Islet precursor cell (in vitro differentiated cells): ENCODE measurements around the gene FAAP100.
"Not testable (repeated sequence)": the region's sequence is repeated elsewhere in the genome, so short reads cannot be mapped to it uniquely, and the experiment has no call there.

Experiments used
- DNase-seq: peaks from one replicate; pipeline ENCODE4 v3.0.0-alpha.2; 2018

Gene FAAP100, protein sequence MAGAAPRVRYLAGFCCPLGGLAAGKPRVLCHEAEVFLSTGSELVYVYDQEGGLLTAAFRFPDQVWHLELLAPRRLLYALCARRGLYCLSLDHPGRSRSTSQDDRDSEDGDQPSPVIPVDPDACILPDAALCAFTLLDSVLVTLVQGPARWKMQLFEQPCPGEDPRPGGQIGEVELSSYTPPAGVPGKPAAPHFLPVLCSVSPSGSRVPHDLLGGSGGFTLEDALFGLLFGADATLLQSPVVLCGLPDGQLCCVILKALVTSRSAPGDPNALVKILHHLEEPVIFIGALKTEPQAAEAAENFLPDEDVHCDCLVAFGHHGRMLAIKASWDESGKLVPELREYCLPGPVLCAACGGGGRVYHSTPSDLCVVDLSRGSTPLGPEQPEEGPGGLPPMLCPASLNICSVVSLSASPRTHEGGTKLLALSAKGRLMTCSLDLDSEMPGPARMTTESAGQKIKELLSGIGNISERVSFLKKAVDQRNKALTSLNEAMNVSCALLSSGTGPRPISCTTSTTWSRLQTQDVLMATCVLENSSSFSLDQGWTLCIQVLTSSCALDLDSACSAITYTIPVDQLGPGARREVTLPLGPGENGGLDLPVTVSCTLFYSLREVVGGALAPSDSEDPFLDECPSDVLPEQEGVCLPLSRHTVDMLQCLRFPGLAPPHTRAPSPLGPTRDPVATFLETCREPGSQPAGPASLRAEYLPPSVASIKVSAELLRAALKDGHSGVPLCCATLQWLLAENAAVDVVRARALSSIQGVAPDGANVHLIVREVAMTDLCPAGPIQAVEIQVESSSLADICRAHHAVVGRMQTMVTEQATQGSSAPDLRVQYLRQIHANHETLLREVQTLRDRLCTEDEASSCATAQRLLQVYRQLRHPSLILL

DNA sequence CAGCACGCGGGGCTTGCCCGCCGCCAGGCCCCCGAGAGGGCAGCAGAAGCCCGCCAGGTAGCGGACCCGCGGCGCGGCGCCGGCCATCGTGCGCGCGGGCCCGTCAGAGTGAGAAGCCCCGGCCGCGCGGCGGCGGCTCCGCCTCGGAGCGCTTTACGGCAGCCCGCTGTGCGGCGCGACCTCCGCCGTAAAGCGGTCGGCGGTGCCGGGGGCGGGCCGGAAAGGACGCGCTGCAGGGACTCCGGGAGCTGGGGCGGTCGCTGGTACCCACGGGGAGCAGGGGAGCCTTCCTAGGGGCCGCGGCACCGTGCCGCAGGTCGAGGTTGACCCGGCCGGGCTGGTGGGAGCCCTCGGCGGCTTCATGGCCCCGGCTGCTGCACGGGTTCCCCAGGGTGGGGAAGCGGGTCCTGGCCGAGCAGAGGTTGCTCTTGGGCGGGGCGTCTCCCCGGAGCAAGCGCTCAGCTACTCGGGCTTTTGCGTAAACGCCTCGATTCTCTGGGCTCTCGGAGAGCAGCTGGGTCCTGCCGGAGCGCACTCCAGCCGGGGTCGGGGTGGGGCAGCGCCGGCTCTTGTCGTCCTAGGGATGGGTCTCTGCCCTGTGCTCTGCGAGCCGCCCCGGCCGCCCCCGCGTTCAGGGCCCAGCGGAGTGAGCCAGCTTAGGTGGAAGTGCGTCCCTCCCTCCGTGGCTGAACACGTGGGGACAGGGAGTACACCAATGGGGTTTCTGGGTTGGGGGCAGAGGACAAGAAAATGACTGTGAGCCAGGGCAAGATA, at the start of gene FAAP100:
Gene FAAP100, minus strand, starts transcription at position 110 of the 774 bp plus-strand sequence. Its CDS starts 23 bp downstream, at position 87.
- peak; percentile 90 for DNase-seq

DNA sequence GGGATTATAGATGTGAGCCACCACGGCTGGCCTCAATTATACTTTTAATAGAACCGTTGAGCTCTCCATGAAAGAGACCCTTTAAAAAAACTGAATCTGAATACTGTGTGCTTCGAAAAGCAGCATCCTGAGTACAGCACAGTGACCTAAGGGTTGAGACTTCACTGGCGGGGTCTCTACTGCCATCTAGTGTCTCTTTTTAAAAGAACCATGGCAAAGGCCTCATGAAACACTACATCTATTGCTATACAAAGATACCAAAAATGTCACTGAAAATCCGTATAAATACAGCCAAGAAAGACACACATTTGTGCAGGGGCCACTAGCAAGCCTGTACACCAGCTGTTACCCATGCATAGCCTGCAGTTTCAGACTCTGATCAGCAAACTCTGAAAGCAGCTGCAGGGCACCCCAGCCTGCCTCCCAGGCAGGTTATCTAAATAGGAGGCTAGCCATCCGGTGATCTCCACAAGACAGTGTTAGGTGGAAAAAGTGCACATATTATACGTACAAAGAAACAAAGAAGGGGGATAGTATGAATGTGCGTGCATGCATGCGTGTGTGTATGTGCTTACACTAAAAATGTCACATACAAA, 49.5 kb upstream of the FAAP100 start:
- DNase-seq: peak; percentile 78

DNA sequence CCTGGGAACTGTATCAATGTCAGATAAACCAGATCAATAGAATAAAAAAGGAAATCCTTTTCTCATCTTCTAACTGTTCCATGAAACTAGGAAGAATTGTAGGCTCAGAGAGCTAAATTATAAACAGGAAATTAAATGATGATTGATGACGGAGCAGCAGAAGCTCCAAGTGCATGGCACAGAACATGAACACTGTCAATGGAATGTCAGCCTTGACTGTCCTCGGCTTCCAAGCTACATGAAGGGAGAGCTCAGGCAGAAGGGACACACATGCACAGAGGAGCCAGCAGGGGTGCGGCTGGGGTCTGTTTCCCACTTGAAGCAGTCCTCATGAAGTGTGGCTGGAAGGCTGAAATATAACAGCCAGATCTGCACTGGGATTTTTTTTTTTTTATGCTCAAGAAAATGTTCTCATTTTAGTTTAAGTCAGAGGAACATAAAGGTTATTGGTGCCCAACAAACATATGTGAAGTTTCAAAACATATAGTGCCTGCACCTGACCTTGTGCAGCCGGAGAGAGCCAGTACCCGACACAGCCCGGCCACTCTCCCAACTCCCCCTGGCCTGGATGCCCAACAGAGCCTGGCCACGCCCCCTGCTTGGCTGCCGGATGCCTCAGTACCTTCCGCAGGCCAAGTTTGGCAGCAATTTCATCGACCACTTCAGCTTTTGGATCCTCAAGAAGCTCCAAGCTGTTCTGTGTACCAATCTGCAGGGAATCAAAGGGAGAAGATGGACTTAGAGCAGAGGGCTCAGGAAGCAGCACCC, 47.8 kb upstream of the FAAP100 start:
- no peak for DNase-seq

DNA sequence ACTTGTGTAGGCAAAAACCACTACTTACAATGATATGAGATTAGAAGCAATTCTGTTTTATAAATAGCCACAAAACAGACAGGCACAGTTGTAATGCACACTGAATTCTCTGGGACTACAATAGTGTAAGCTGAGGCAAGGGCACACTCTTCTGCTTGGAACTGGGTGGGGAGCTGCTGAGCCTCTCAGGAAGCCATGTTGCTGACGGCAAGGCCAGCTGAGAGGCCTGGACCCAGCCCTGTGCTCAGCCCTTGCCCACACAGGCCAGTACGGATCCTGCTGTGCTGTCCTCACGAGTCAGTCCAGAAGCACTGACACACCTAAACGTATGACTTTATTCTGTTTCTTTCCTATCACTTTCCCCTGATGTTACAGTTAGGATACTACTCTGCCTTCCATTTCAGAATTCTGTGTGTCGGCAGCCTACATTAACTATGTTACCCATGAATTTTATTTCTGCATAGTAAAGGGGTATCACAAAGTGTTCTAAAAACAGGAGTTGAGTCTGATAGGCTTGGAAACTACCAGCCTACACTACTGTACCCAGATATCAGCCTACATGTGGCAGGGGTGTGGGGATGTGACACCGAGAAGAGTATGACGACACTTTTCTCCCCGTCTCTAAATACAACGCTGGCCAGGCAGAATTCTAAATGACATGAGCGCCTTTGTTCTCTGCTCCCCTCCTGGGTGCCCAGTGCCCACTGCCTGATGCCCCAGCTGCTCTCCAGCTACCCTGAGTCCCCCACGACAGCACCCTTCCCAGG, 41.1 kb upstream of the FAAP100 start:
- no peak for DNase-seq

DNA sequence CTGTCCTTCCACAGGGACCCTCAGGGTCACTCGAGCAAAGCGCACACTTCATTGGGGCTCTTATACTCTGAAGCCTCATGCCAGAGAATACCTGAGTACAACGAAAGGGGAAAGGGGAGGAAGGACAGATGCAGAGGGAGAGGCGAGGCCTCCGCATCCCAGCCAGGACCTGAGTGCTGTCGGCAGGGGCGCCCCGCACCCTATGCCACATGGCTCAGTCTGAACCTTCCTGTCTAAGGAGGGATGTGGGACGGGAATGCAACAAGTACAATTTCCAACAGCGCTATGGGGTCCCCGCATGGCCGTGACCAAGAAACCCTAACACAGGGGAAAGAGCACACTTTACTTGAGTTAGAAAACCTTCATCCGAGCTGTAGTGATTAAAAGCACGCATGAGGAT, 39.8 kb upstream of the FAAP100 start:
- DNase-seq: no peak

DNA sequence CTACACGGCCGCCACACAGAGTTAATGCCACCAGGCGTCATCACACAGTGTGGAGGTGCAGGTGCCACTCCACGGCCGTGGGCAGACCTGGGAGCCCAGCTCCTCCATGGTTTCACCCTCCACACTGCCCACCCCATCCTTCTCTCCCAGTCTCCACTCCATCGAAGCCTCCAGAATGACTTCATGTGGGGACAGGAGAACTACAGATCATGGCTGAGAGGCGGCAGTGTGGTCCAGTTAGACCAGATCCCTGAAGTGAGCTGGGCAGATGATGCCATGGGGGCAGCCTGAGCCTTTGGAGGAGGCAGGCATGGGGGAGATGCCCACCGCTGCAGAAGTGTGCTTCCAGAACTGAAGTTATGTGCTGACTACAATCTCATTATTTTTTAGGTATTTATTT, 38.0 kb upstream of the FAAP100 start:
- DNase-seq: no peak

DNA sequence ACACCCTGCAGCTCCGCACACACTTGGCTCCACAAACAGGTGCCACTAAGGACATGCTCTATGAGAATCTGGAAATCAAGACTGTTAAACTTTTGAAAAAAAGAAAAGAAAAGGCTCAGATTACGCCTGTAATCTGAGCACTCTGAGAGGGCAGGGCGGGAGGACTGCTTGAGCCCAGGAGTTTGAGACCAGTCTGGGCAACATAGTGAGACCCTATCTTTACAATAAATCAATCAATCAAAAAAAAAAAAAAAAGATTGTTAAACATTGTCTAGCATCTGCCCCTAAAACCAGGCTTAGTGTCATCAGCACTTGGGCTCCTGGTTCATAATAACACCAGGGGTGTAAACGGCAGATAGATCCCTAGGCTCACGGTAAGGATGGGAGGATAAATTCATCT, 37.5 kb upstream of the FAAP100 start:
- no peak for DNase-seq

DNA sequence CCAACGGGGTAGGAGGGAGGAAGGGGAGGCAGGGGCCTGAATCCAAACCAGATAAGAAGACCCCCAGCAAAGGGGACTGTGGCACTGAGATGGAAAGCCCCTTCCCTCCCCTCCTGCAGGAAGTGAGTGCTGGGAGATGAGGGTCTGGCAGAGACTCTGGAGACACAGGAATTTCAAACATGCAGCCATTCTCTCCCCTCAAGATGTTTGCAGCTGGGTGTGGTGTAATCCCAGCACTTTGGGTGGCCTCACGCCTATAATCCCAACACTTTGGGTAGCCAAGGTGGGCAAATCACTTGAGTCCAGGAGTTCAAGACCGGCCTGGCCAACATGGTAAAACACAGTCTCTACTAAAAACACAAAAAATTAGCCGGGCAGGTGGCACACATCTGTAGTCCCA, 33.9 kb upstream of the FAAP100 start:
- DNase-seq: no peak

DNA sequence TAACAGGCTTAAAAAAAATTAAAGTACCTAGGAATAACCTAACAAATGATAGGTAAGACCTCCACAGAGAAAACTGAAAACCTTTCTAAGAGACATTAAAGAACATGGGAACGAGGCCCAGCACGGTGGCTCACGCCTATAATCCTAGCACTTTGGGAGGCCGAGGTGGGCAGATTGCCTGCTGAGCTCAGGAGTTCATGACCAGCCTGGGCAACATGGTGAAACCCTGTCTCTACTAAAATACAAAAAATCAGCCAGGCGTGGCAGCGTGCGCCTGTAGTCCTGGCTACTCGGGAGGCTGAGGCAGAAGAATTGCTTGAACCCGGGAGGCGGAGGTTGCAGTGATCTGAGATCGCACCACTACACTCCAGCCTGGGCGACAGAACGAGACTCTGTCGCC, 32.6 kb upstream of the FAAP100 start:
- DNase-seq: not testable (repeated sequence)

DNA sequence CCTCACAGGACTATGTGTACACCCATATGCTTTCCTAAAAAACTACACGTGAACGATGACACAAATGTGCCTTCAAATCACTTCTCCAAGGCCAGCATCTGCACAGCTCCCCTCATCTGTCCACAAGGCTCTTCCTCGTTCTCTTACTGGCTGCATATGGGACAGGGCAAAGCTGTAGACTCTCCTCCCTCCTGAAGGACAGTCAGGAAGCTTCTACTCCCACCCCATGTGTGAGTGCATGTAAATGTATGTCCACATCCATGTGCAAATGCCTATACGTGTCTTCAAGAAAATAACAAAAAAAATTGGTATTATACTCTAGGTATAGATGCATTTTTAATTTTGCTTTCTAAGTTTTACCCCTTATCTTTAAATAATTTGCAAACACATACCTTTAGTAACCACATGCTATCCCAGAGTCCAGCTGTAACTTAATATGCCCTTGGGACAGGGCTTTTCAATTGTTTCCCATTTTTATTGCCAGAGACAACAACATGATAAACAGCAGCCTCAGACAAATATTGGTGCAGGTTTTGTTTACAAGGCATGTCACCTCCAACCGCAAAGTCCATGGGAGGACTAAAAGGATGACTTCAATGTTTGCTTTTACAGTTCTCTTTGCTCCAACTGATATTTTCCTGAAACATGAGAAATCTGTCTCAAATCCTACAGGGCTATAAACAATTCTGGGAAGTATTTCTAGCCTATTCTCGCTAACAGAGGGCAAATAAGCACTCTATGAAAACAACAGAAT, 31.6 kb upstream of the FAAP100 start:
- DNase-seq: no peak

DNA sequence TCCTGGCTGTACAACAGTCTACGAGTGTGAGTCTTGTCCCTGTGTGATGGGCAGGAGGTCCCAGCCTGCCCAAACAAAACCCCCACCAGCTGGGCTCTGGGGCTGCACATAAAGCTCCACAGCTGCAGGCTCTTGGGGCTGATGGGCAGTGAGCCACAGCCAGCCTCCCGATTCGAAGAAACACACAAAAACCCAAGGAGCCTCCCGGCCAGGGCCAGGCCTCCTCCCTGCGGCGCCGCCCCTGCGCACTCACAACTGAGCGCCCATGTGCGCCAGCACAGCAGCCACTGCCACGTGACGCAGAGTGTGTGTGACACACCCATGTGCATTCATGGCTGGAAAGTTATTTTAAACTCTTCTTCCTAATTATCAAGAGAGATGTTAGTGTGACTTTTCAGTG, 30.6 kb upstream of the FAAP100 start:
- no peak for DNase-seq

DNA sequence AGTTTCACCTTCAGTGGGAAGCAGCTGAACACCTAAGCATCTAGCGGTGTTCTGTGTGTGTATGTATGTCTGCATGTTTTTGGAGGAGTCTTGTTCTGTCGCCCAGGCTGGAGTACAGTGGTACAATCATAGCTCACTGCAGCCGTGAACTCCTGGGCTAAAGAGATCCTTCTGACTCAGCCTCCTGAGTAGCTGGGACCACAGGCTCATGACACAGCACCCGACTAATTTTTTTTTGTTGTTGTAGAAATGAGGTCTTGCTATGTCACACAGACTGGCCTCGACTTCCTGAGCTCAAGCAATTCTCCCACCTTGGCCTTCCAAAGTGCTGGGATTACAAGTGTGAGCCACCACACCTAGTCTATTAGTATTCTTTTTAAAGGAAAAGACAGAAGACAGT, 30.2 kb upstream of the FAAP100 start:
- no peak for DNase-seq

DNA sequence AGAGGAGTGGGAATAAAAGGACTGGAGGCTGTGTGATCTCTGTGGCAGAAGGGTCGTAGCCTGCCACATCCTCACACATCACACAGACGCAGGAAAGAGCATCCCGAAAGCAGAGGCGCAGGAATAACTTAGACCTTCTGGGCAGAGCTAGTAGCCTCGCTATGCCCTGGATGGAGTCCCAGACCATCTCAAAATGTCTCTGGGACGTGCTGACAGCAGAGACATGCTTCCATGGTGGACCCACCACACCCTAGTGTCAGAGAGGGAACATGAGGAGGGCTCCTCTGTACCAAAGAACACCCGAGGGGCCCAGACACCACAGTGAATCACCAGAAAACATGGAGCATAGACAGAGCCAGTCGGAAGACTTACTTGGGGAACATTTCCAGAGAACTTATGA, 29.6 kb upstream of the FAAP100 start:
- no peak for DNase-seq

DNA sequence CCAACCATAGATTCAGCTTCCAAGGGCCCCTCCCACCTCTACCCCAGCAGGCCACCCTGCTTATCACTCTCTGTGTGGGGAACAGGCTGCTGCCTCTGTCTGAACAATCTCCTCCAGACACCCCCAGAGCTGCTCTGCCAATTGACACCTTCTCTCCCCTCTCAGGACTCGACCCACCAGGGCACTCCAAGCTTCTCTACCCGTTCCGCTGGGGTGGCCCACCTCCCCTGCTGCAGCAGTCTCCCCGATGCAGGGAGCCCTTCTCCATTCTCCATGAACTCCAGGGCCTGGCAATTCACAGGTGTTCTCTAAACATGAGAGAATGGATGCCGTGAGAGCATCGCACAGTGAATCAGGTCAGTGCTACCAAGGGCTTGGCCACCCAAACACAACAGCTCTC, 28.3 kb upstream of the FAAP100 start:
- no peak for DNase-seq

DNA sequence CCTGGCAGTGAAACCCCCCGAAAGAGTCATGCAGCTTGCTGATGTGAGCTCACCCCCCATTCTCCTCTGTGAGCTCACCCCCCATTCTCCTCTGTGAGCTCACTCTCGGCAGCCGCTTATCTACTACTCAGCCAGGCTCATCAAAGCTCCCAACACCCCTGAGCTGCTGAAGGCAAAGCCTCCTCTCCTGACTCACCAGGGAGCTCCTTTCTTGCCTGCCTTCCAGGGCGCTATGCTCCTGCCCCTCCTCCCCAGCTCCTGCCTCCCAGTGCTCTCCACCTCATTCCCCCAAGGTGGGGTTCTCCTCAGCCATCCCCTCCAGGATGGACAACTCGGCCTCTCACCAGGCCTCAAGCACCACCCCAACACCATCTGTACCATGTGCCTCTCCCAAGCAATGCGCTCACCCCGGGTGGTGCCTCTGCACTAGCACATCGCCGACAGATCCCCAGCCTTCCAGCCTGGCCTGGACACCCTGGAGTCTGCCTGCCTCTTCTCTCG, 27.7 kb upstream of the FAAP100 start:
- DNase-seq: no peak

DNA sequence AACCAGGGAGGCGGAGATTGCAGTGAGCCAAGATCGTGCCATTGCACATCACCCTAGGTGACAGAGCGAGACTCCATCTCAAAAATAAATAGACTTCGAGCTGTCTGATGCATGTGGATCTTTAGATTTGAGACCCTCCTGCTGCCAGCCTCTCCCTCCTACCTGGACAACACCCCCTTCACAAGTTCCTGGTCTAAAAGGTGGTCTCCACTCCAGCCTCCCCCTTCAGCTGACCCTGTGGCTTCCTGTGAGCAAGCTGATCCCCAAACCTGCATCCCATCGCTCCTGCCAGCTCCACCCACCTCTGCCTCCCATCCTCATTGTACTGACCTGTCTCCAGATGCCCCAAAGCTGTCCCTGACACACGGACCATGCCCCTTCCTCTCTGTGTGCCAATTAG, 27.1 kb upstream of the FAAP100 start:
- DNase-seq: no peak

DNA sequence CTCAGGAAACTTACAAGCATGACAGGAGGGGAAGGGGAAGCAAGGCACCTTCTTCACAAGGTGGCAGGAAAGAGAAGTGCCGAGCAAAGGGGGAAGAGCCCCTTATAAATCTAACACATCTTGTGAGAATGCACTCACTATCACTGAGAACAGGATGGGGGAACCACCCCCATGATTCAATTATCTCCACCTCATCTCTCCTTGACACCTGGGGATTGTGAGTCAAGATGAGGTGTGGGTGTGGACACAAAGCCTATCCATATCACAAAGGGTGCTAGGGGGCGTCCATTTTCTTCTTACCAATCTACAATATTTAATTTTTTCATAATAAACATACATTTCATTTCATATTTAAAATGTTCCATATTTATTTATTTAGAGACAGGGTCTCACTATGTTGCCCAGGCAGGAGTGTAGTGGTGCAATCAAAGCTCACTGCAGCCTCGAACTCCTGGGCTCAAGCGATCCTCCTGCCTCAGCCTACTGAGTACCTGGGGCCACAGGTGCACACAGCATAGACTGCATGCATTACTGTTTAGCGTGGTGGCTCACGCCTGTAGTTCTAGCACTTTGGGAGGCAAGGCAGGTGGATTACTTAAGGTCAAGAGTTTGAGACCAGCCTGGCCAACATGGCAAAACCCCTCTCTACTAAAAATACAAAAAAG, 26.5 kb upstream of the FAAP100 start:
- DNase-seq: no peak

DNA sequence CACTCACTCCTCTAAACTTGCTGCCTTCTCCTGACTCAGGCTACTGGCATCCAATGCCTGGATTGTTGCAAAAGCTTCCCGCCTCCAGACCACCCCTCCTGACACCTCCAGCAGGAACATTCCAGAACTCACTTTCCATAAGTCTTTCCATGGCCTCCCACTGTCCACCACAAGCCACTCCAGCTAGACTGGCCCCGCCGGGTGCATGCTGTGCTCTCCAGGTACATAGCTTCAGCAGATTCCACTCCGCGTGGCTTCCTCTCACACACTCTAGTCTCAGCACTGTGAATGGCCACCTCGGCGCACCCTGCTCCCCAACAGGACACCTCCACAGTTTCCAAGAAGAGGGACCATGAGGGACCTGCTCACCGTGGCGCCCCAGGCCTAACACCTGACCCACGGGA, 25.9 kb upstream of the FAAP100 start:
- DNase-seq: peak; percentile 89

DNA sequence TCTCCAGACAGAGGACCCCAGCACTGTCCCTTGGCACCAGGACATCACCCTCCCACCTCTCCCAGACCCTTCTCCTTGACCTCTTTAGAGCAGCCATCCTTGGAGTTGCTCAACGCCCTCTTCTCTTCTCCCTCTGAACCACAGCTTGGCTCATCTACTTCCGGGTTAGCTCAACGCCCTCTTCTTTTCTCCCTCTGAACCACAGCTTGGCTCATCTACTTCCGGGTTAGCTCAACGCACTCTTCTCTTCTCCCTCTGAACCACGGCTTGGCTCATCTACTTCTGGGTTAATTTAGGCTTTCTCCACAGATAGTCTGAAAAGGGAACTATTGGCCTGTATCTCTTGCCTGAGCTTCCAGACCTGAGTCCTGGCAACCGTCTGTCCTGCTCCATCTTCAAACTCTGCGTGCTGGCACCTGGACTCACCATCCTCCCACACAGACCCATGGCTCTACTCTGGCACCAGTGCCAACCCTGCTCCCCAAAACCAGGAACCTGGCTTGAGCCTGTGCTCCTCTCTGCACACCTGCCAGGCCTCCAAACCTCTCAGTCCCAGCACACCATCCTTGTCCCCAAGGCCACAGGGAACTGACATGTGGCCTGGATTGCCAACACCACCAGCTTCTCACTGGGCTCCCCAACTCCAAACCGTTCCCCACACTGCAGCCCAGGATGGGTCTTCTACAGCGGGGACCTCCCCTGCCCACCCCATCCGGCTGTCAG, 25.3 kb upstream of the FAAP100 start:
- no peak for DNase-seq
